Neuronal stem cell (in vitro differentiated cells): ENCODE measurements around the gene MAPKAPK5.

Source experiments
- DNase-seq: peaks from one replicate; pipeline ENCODE4 v3.0.0-alpha.2; 2013; ENCODE audit warnings: low spot score
- H2AFZ ChIP-seq: one replicate; pipeline ENCODE4 v1.6.1; 2013; ENCODE audit warnings: mild to moderate bottlenecking, low read length, inconsistent platforms
- H2AK5ac ChIP-seq: 2 replicates; pipeline ENCODE4 v1.6.1; 2013; ENCODE audit warnings: low read depth, mild to moderate bottlenecking, inconsistent platforms, low read length, moderate library complexity, mixed read lengths
- H2BK120ac ChIP-seq: 2 replicates; pipeline ENCODE4 v1.6.1; 2013; ENCODE audit warnings: low read depth, mild to moderate bottlenecking, inconsistent platforms, low read length, moderate library complexity, mixed read lengths
- H2BK12ac ChIP-seq: one replicate; pipeline ENCODE4 v1.6.1; 2013; ENCODE audit warnings: low read length, inconsistent platforms
- H2BK15ac ChIP-seq: 2 replicates; pipeline ENCODE4 v1.6.1; 2013; ENCODE audit warnings: mild to moderate bottlenecking, low read length, inconsistent platforms, mixed read lengths
- H2BK5ac ChIP-seq: one replicate; pipeline ENCODE4 v1.6.1; 2013; ENCODE audit warnings: inconsistent platforms, mild to moderate bottlenecking, low read length, moderate library complexity
- H3K14ac ChIP-seq: one replicate; pipeline ENCODE4 v1.6.1; 2013; ENCODE audit warnings: low read length, inconsistent platforms
- H3K18ac ChIP-seq: 2 replicates; pipeline ENCODE4 v1.6.1; 2013; ENCODE audit warnings: low read length, inconsistent platforms
- H3K23ac ChIP-seq: 2 replicates; pipeline ENCODE4 v1.6.1; 2013; ENCODE audit warnings: low read depth, mild to moderate bottlenecking, mixed read lengths, low read length, inconsistent platforms; ENCODE audit not compliant: poor library complexity
- H3K27ac ChIP-seq: replicated peaks from 3 replicates; pipeline ENCODE4 v1.5.1; 2013; ENCODE audit warnings: low read length, inconsistent platforms
- H3K27me3 ChIP-seq, 3 experiments: 2 replicates each; pipeline ENCODE4 v1.6.1; 2013; ENCODE audit warnings: low read length in 3 of 3, mild to moderate bottlenecking in 2 of 3, inconsistent platforms in 1 of 3, low read depth in 1 of 3, mixed read lengths in 1 of 3, moderate library complexity in 1 of 3; ENCODE audit not compliant: control insufficient read depth in 3 of 3, insufficient read depth in 3 of 3
- H3K36me3 ChIP-seq, 2 donors: replicated peaks in 1 of 2; 2 replicates each; pipeline ENCODE4 v1.6.1; 2013; ENCODE audit warnings: low read length in 2 of 2; ENCODE audit not compliant: control insufficient read depth in 2 of 2, insufficient read depth in 2 of 2
- H3K4ac ChIP-seq: 2 replicates; pipeline ENCODE4 v1.6.1; 2013; ENCODE audit warnings: inconsistent platforms, mild to moderate bottlenecking, low read length, moderate library complexity
- H3K4me1 ChIP-seq, 2 donors: 1 replicate in 1 of 2; 2 replicates in 1 of 2; pipeline ENCODE4 v1.6.1; 2013; ENCODE audit warnings: low read length in 2 of 2, low read depth in 1 of 2; ENCODE audit not compliant: control insufficient read depth in 2 of 2, insufficient read depth in 1 of 2
- H3K4me2 ChIP-seq: one replicate; pipeline ENCODE4 v1.6.1; 2013; ENCODE audit warnings: mild to moderate bottlenecking, low read length, inconsistent platforms; ENCODE audit not compliant: insufficient read depth, poor library complexity, severe bottlenecking
- H3K4me3 ChIP-seq, 2 donors: 2 replicates each; pipeline ENCODE4 v1.5.1; 2013; ENCODE audit warnings: low read length in 2 of 2, mild to moderate bottlenecking in 2 of 2, inconsistent platforms in 1 of 2, moderate library complexity in 1 of 2
- H3K79me1 ChIP-seq: one replicate; pipeline ENCODE4 v1.6.1; 2013; ENCODE audit warnings: low read depth, mild to moderate bottlenecking, inconsistent platforms, low read length, moderate library complexity
- H3K9ac ChIP-seq: one replicate; pipeline ENCODE4 v1.6.1; 2013; ENCODE audit warnings: mild to moderate bottlenecking, low read depth, low read length, inconsistent platforms; ENCODE audit not compliant: poor library complexity
- H3K9me3 ChIP-seq, 2 donors: replicated peaks in 1 of 2; 2 replicates each; pipeline versions ENCODE3 to v1.6.1; 2013; ENCODE audit warnings: low read length in 2 of 2, mild to moderate bottlenecking in 2 of 2, inconsistent platforms in 1 of 2, low read depth in 1 of 2, mixed read lengths in 1 of 2, moderate library complexity in 1 of 2; ENCODE audit not compliant: control insufficient read depth in 2 of 2, insufficient read depth in 1 of 2
- H4K8ac ChIP-seq: one replicate; pipeline ENCODE4 v1.6.1; 2013; ENCODE audit warnings: low read depth, mild to moderate bottlenecking, inconsistent platforms, low read length, moderate library complexity
- H4K91ac ChIP-seq: one replicate; pipeline ENCODE4 v1.6.1; 2013; ENCODE audit warnings: low read length, low read depth, mild to moderate bottlenecking, inconsistent platforms; ENCODE audit not compliant: poor library complexity
- WGBS, 2 donors: extraction: QIAGEN DNeasy Blood & Tissue Kit; methylation state at CpG; one replicate each; pipeline ENCODE4 v1.1.7; 2013; ENCODE audit warnings: missing lambda C conversion rate in 2 of 2, mixed read lengths in 1 of 2; ENCODE audit not compliant: insufficient read length in 2 of 2, insufficient replicate concordance in 1 of 2; ENCODE audit errors: extremely low coverage in 2 of 2; 5-methylcytosine and 5-hydroxymethylcytosine counted together

The MAPKAPK5 gene

DNA sequence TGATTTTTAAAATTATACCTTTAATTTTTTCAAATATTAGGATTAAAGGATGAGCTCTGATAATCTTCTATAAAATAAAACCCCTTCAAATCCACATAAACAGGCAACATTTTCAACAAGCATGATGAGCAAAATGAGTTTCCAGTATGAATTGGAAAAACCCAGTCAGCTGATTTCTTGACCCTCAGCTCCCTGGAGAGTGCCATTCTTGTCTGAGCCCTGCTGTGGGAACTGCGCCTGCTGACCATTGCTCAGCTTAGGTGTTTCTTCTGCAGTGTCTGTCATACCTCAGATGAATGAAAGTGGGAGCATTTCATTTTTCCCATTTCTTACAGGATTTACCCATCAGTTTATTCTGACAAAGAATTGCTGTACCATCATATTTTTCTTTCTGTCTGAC is 27.6 kb downstream of the MAPKAPK5 start:
- Histone ChIP-seq H3K27ac (no peak overlapping the region), H3K4me1 (peaks cover 3 to 7% of the 10 kb centered on the region in 2 donors), H3K23ac (no peak overlapping the region), H3K27me3 (no peaks in the 10 kb centered on the region), H3K36me3 (peaks cover 19 to 93% of the 10 kb centered on the region in 2 donors), H3K14ac (no peak overlapping the region), H3K9ac (no peak overlapping the region), H3K79me1 (no peaks in the 10 kb centered on the region), H2AFZ (no peak overlapping the region), H3K4me3 (no peak overlapping the region), H4K8ac (no peak overlapping the region), H3K9me3 (peaks cover 3 to 12% of the 10 kb centered on the region in 2 donors), H3K18ac (no peak overlapping the region), H2AK5ac (no peak overlapping the region), H3K4me2 (no peak overlapping the region), H3K4ac (no peak overlapping the region), H4K91ac (no peak overlapping the region), H2BK5ac (no peak overlapping the region), H2BK15ac (no peak overlapping the region), H2BK12ac (no peak overlapping the region), H2BK120ac (no peak overlapping the region)
- DNase-seq = no peak
- WGBS, 2 donors = no CpG with 5 or more reads among the region's 1 CpG

DNA sequence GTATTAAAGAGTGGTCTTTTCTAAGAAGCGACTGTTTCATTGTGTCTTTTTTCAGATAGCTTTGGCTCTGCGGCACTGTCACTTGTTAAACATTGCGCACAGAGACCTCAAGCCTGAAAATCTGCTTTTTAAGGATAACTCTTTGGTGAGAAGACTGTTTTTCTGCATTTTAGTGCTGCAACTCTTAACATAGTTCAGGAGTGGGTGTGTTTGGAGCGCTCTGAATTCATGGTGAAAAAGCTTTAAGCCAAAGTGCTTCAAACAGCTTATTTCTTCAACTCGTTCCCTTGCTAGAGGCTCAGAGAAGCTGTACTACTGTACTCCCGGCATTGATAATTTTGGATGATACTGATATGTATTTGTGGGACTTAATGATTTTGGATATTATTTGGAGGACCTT is 28.2 kb downstream of the MAPKAPK5 start:
- no peak overlapping the region for H3K23ac ChIP-seq
- no peak overlapping the region for H4K8ac ChIP-seq
- H2AK5ac ChIP-seq = no peak overlapping the region
- no peak overlapping the region for H2BK5ac ChIP-seq
- WGBS, 2 donors = no CpG with 5 or more reads among the region's 6 CpGs
- H3K9ac ChIP-seq = no peak overlapping the region
- H3K9me3 ChIP-seq = peaks cover 3 to 12% of the 10 kb centered on the region in 2 donors
- no peak overlapping the region for H3K14ac ChIP-seq
- H3K4me3 ChIP-seq = no peak overlapping the region
- H3K36me3 ChIP-seq = peaks cover 19 to 90% of the 10 kb centered on the region in 2 donors
- no peak overlapping the region for H3K4me2 ChIP-seq
- H3K4ac ChIP-seq = no peak overlapping the region
- DNase-seq = no peak
- peaks cover 3 to 7% of the 10 kb centered on the region in 2 donors for H3K4me1 ChIP-seq
- no peak overlapping the region for H2BK120ac ChIP-seq
- H2BK12ac ChIP-seq = no peak overlapping the region
- H4K91ac ChIP-seq = no peak overlapping the region
- no peak overlapping the region for H2AFZ ChIP-seq
- H3K27ac ChIP-seq = no peak overlapping the region
- no peaks in the 10 kb centered on the region for H3K27me3 ChIP-seq
- H3K18ac ChIP-seq = no peak overlapping the region
- H3K79me1 ChIP-seq = no peaks in the 10 kb centered on the region
- no peak overlapping the region for H2BK15ac ChIP-seq

DNA sequence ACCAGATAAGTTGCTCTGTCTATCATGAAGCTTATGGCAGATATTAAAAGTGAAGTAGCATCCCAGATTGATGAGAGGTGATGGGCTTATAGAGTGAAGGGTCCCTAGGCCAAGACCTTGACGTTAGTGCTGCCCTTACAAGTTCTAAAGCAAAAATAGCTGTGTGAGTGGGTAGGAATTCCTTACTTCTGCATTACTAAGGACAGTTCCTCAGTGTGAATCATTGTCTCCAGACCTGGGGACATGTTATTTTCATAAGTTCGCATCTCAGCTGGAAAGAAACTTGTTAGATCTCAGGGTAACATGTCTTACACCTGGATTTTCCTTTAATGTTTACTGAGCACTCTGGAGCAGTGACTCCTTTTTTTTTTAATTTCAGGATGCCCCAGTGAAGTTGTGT is 28.7 kb downstream of the MAPKAPK5 start:
- Histone ChIP-seq H2BK12ac (no peak overlapping the region), H3K4me2 (no peak overlapping the region), H3K18ac (no peak overlapping the region), H3K27me3 (no peaks in the 10 kb centered on the region), H3K9ac (no peak overlapping the region), H2BK5ac (no peak overlapping the region), H2AFZ (no peak overlapping the region), H3K4me1 (peaks cover 3 to 7% of the 10 kb centered on the region in 2 donors), H3K9me3 (peaks cover 3 to 12% of the 10 kb centered on the region in 2 donors), H3K14ac (no peak overlapping the region), H3K27ac (no peak overlapping the region), H3K36me3 (peaks cover 23 to 92% of the 10 kb centered on the region in 2 donors), H2BK15ac (no peak overlapping the region), H4K91ac (no peak overlapping the region), H2BK120ac (no peak overlapping the region), H4K8ac (no peak overlapping the region), H3K4me3 (no peak overlapping the region), H3K4ac (no peak overlapping the region), H2AK5ac (no peak overlapping the region), H3K23ac (no peak overlapping the region), H3K79me1 (no peaks in the 10 kb centered on the region)
- no CpG with 5 or more reads among the region's 2 CpGs for whole genome bisulfite sequencing, 2 donors
- no peak for DNase-seq

DNA sequence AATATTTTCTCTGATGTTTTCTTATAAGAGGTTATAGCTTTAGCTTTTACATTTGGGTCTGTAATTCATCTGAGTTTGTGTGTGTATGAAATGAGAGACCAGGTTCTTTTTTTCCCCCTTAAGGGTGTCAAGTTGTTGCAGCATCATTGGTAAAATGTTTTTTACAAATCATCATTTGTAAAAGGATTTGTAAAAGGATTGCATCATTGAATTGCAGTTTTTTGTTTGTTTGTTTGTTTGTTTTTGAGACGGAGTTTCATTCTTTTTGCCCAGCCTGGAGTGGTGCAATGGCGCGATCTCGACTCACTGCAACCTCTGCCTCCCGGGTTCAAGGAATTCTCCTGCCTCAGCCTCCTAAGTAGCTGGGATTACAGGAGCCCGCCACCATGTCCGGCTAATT is 31.1 kb downstream of the MAPKAPK5 start:
- Histone ChIP-seq H2BK120ac (no peak overlapping the region), H3K36me3 (peaks cover 23 to 92% of the 10 kb centered on the region in 2 donors), H3K4me1 (peaks cover 0 to 7% of the 10 kb centered on the region in 2 donors), H2BK15ac (no peak overlapping the region), H3K9ac (no peak overlapping the region), H2BK12ac (no peak overlapping the region), H3K14ac (no peak overlapping the region), H4K91ac (no peak overlapping the region), H3K4ac (no peak overlapping the region), H3K27ac (no peak overlapping the region), H2AK5ac (no peak overlapping the region), H3K4me3 (no peak overlapping the region), H2AFZ (no peak overlapping the region), H3K79me1 (no peaks in the 10 kb centered on the region), H2BK5ac (no peak overlapping the region), H3K23ac (no peak overlapping the region), H4K8ac (no peak overlapping the region), H3K9me3 (peaks cover 3 to 12% of the 10 kb centered on the region in 2 donors), H3K18ac (no peak overlapping the region), H3K4me2 (no peak overlapping the region), H3K27me3 (no peaks in the 10 kb centered on the region)
- no CpG with 5 or more reads among the region's 7 CpGs for WGBS, 2 donors
- no peak for DNase-seq
